WTC11 (cell line): ENCODE measurements around the gene CRB1.

Experiments used
- CBFB ChIP-seq: sonication (generic); formaldehyde crosslinking; IDR thresholded peaks from 2 replicates; pipeline ENCODE4 v1.8.1; 2022; ENCODE audit warnings: mild to moderate bottlenecking, low read depth, missing genetic modification reagents
- IRF2 ChIP-seq: sonication (generic); formaldehyde crosslinking; IDR thresholded peaks from 2 replicates; pipeline ENCODE4 v1.8.0; 2022; ENCODE audit warnings: low read depth, missing genetic modification reagents, borderline replicate concordance
- MAX ChIP-seq: sonication (generic); formaldehyde crosslinking; IDR thresholded peaks from 2 replicates; pipeline ENCODE4 v1.8.0; 2022; ENCODE audit warnings: mild to moderate bottlenecking, missing genetic modification reagents
- NR1H2 ChIP-seq: sonication (generic); formaldehyde crosslinking; IDR thresholded peaks from 2 replicates; pipeline ENCODE4 v1.9.0; 2021; ENCODE audit warnings: mild to moderate bottlenecking, moderate library complexity, missing genetic modification reagents
- NR3C1 ChIP-seq: sonication (generic); formaldehyde crosslinking; conservative IDR thresholded peaks from 2 replicates; pipeline ENCODE4 v1.8.1; 2023; ENCODE audit warnings: low read depth, mild to moderate bottlenecking, missing genetic modification reagents
- ZNF121 ChIP-seq: sonication (generic); formaldehyde crosslinking; IDR thresholded peaks from 2 replicates; pipeline ENCODE4 v1.8.0; 2023; ENCODE audit warnings: missing genetic modification reagents
- TF ChIP-seq, protein P1 (sequence below): sonication (generic); formaldehyde crosslinking; IDR thresholded peaks from 2 replicates; pipeline ENCODE4 v1.8.0; 2022; ENCODE audit warnings: missing genetic modification reagents
- TF ChIP-seq, protein P2 (sequence below): fragments of 200-600 bp; IDR thresholded peaks from 2 replicates; pipeline ENCODE4 v1.8.0; 2022; ENCODE audit warnings: antibody characterized with exemption
- TF ChIP-seq, protein P3 (sequence below): sonication (generic); formaldehyde crosslinking; IDR thresholded peaks from 2 replicates; pipeline ENCODE4 v1.8.1; 2022; ENCODE audit warnings: missing genetic modification reagents, borderline replicate concordance

- no peak for TF ChIP-seq IRF2 (CRISPR knock-in tag)
- TF ChIP-seq, protein P1, sequence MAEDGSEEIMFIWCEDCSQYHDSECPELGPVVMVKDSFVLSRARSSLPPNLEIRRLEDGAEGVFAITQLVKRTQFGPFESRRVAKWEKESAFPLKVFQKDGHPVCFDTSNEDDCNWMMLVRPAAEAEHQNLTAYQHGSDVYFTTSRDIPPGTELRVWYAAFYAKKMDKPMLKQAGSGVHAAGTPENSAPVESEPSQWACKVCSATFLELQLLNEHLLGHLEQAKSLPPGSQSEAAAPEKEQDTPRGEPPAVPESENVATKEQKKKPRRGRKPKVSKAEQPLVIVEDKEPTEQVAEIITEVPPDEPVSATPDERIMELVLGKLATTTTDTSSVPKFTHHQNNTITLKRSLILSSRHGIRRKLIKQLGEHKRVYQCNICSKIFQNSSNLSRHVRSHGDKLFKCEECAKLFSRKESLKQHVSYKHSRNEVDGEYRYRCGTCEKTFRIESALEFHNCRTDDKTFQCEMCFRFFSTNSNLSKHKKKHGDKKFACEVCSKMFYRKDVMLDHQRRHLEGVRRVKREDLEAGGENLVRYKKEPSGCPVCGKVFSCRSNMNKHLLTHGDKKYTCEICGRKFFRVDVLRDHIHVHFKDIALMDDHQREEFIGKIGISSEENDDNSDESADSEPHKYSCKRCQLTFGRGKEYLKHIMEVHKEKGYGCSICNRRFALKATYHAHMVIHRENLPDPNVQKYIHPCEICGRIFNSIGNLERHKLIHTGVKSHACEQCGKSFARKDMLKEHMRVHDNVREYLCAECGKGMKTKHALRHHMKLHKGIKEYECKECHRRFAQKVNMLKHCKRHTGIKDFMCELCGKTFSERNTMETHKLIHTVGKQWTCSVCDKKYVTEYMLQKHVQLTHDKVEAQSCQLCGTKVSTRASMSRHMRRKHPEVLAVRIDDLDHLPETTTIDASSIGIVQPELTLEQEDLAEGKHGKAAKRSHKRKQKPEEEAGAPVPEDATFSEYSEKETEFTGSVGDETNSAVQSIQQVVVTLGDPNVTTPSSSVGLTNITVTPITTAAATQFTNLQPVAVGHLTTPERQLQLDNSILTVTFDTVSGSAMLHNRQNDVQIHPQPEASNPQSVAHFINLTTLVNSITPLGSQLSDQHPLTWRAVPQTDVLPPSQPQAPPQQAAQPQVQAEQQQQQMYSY, result no peak
- TF ChIP-seq MAX (CRISPR knock-in tag), result no peak
- no peak for TF ChIP-seq NR3C1 (CRISPR knock-in tag)
- TF ChIP-seq, protein P2, sequence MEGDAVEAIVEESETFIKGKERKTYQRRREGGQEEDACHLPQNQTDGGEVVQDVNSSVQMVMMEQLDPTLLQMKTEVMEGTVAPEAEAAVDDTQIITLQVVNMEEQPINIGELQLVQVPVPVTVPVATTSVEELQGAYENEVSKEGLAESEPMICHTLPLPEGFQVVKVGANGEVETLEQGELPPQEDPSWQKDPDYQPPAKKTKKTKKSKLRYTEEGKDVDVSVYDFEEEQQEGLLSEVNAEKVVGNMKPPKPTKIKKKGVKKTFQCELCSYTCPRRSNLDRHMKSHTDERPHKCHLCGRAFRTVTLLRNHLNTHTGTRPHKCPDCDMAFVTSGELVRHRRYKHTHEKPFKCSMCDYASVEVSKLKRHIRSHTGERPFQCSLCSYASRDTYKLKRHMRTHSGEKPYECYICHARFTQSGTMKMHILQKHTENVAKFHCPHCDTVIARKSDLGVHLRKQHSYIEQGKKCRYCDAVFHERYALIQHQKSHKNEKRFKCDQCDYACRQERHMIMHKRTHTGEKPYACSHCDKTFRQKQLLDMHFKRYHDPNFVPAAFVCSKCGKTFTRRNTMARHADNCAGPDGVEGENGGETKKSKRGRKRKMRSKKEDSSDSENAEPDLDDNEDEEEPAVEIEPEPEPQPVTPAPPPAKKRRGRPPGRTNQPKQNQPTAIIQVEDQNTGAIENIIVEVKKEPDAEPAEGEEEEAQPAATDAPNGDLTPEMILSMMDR, result no peak
- TF ChIP-seq CBFB (CRISPR knock-in tag), result no peak
- TF ChIP-seq NR1H2, result no peak
- TF ChIP-seq ZNF121 (CRISPR knock-in tag), result no peak
- TF ChIP-seq, protein P3, sequence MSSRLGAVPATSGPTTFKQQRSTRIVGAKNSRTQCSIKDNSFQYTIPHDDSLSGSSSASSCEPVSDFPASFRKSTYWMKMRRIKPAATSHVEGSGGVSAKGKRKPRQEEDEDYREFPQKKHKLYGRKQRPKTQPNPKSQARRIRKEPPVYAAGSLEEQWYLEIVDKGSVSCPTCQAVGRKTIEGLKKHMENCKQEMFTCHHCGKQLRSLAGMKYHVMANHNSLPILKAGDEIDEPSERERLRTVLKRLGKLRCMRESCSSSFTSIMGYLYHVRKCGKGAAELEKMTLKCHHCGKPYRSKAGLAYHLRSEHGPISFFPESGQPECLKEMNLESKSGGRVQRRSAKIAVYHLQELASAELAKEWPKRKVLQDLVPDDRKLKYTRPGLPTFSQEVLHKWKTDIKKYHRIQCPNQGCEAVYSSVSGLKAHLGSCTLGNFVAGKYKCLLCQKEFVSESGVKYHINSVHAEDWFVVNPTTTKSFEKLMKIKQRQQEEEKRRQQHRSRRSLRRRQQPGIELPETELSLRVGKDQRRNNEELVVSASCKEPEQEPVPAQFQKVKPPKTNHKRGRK, result no peak
These were observed 83.9 kb downstream of the CRB1 start for GRCh38 chr1:197351821-197352440.
